Activated CD4-positive, alpha-beta T cell treated with anti-CD3 and anti-CD28 coated beads, Interleukin-2, Interleukin-4, amounts not matched to agents 100 ng/mL and 50 ng/mL, durations not matched to agents 16 hours and 8 hours (primary cell): ENCODE data around the gene MARCHF5.

Experiments
- DNase-seq: peaks from one replicate; pipeline ENCODE4 v3.0.0-alpha.2; 2020; ENCODE audit warnings: low spot score

The MARCHF5 gene, protein sequence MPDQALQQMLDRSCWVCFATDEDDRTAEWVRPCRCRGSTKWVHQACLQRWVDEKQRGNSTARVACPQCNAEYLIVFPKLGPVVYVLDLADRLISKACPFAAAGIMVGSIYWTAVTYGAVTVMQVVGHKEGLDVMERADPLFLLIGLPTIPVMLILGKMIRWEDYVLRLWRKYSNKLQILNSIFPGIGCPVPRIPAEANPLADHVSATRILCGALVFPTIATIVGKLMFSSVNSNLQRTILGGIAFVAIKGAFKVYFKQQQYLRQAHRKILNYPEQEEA

DNA sequence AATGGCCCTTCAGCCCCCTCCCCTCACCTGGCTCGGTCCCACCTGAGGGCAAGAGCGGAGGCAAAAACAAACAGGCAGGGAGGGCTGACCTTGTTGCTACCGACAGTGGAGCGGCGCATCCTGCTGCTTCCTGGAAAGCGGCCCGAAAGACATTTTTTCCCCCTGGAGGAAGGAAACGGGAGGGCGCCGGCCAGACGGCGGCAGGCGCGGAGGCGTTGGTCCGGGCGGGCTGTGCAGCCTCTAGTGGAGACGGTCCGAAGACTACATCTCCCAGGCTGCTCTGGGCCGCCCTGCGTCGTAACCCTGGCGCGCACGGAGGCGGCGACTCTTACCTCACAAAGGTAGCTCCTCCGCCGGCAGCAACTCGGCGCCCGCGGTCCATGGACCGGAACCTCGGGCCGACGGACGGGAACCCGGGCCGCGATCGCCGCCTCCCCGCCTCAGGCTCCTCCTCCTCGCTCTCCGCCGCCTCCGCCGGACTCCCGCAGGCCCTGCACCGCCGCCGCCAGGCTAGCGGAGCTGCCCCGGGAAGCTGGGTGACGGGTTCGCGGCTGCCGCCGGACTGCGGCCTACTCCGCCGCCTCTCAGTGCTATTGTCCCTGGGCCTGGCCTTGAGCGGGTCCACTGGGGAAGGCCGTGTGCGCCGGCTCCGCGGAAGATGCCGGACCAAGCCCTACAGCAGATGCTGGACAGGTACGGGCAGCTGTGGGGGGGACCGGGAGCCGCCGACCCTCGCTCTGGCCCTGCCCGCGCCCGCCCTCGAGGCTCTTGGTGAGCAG, at the start of gene MARCHF5, which contains the start of gene CPEB3:
MARCHF5 (plus strand) TSS at position 331 of the 779 bp plus-strand sequence; CDS start at position 659, 328 bp downstream.
CPEB3 (minus strand) TSS at position 242 of the 779 bp plus-strand sequence. CDS start 50,728 bp downstream, outside the sequence.
- peak; percentile 94 for DNase-seq

DNA sequence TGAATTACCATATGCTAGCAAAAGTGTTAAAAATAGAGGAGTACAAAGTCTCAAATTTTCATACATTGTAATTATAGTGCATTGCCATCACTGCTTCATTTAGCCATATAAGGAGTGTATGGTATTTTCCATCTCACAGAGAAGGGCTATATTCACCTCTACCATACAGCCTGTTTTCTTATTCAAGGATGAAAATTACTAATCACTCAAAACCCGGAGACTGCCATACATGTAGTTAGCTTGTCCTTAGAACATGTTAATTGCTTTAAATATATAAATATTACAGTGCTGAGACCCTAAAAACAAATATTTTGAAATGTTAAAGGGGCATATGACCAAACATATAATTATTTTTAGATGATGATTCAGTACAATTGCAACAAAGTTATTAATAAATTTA, 49.5 kb upstream of the MARCHF5 start:
- DNase-seq: no peak

DNA sequence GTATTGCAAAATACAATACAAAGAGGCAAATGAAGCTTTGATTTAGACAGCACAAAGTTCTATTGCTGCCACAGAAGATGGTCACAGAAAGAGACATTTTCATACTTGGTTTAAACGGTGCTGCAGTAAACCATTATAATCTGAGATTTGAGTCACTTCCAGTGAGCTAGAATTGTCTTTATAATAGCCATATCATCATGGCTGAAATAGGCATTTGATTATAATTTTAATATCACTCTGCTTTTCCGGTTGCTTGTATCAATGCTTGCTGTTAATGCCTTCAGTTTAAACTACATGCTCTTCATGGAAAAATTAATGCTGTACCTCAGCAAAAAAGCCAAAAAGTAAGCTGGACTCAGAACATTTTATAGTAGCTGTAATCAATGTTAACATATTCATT, 48.6 kb upstream of the MARCHF5 start:
- DNase-seq: no peak

DNA sequence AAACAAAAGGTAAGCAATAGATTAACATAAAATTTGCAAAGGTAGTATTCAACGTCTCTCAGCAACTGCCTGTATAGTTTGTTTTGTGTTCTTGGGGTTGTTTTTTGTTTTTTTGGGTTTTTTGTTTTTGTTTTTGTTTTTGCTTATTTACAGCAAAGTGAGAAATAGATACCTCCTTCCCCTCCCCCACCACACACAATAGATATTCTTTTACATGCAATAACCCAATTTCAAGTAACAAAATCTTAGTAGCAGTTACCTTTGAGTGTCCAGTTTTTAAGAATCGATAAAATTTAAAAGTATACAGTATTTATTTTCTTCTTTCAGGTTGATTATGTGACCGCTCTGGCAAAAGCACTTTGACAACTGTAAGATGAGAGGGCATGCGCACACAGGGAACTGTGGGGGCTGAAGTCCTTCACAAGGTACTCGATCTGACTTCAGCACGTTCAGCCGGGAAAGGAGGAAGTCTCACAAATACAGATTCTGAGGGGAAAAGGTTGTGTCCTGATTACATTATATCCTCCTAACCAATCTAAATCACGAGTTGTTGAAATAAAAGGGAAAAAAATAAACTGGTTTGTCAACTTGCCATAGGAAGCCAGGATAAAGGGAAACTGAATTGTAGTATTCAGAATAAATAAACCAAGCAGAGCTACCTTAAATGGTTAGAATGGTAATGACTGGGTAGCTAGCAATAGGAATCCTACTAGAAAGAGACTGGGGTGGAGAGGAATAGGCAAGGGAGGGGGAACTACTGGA, 47.9 kb upstream of the MARCHF5 start:
- DNase-seq: peak; percentile 11

DNA sequence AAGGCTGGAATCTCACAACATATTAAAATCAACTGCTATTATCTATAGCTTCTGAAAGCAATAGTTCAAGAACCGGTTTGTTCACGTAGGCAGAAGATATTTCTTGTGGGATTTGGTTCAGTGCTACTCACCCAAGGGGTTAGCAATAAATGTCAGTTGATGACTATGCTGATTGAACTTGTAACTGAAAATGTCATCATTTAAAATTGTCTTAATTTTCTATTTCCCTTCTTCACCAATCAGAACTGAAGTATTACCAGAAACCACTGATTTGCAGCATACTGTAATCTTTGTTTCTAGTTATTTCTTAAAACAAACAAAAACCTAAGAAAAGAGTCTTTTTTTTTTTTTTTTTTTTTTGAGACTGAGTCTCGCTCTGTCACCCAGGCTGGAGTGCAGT, 46.2 kb upstream of the MARCHF5 start:
- no peak for DNase-seq

DNA sequence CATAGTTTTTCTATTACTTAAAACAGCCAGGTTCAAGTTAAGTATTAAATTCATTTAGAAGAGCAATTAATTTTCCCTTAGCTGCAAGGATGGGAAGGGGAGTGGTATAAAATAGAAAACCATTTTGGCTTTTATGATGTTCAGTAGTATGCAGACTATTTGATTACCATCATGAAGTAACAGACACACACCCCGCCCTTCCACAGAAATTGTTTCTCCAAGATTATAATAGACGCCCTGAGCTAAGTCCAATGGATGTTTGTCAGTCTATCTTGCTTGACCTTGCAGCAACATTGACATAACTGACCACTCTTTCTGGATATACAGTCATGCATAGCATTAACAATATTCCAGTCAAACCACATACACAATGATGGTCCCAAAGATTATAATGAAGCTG, 42.4 kb upstream of the MARCHF5 start:
- no peak for DNase-seq

DNA sequence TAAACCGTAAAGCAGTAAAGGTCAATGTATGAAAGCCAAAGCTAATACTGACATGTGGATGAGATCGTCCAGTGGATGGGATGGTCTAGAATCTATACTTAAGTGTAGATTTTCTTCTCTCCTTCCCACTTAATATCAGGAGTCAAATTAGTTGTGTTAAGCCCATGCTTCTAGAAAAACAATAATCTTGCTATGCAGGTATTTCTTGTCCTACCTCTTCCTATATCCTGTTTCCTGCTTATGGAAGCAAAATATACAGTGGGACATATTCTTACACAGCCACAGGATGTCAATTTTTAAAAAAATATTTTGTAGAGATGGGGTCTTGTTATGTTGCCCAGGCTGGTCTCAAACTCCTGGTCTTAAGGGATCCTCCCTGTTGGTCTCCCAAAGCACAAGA, 27.6 kb upstream of the MARCHF5 start:
- DNase-seq: no peak

DNA sequence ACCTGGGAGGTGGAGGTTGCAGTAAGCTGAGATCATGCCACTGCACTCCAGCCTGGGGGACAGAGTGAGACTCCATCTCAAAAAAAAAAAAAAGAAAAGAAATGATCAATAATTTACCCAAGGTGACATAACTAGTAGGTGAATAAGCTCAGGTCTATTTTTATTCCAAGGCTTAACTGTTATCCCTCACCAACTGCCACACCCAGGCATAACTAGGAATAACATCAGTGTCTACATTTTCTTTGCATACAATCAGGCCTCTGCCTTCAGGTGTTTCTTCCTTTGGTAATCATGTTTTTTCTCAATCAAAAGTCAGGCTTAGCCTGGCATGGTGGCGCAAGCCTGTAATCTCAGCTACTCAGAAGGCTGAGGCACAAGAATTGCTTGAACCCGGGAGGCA, 26.7 kb upstream of the MARCHF5 start:
- DNase-seq: no peak

DNA sequence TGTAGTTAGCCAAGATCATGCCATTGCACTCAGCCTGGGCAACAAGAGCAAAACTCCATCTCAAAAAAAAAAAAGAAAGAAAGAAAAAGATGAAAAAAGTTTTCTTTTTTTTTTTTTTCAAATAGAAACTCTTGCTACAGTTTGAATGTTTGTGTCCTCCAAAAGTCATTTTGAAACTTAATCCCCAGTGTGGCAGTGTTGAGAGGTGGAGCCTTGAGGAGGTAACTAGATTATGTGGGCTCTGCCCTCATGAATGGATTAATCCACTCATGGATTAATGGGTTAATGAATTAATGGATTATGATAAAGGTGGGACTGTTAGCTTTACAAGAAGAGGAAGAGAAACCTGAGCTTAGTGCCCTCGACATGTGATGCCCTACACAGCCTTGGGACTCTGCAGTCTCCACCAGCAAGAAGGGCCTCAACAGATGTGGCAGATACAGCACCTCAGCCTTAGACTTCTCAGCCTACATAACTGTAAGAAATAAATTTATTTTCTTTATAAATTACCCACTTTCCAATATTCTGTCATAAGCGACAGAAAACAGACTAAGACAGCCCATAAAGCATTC, 25.2 kb upstream of the MARCHF5 start:
- DNase-seq: peak; percentile 13

DNA sequence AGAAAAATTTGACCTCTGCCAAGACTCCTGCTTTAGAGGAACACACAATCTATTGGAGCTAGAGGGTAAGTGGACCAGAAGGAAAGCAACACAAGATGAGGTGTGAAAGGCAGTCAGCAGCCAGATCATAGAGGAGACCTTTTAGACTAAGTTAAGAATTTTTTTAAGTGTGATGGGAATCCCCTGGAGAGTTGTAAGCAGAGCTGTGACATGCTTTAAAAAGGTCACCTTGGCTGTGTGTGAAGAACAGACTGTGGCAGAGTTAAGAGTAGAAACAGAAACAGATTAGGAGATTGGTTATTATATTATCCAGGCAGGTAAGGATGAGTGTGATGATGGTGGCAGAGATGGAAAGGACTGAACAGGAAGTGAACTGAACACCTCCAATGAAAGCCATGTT, 23.6 kb upstream of the MARCHF5 start:
- no peak for DNase-seq

DNA sequence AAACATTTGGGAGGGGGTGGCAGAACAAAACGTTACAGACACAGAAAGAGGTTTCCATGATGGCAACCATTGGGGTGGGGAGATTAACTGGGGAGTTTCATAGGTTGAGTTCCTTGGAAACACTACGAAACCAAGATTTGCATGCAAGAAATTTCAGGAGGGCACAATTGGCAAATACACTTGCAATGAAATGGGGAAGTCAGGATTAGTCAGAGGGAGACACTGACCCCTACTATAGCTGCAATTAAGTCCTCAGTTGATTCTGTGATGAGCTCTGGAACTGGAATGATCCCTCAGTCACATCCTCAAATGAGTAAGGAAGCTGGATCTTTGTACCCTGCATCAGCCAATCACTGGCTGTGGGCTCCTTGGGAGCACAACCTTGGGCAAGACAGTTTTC, 22.2 kb upstream of the MARCHF5 start:
- DNase-seq: no peak

DNA sequence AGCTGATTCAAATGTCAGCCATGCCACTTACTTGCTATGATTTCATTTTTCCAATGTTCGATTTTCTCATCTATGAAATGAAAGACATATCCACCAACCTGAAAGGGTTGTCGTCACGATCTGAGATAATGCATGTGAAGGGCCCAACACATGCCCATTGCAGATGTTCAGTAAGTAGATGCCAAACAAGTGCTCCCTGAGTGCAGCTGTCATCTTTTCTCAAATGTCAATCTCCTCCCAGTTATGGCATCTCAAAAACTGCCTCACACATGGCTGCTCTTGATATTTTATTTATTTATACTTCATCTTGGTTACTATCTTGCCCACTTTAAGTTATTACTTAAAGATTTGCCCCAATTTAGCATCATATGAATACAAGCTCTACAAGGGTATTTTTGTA, 16.9 kb upstream of the MARCHF5 start:
- DNase-seq: no peak

DNA sequence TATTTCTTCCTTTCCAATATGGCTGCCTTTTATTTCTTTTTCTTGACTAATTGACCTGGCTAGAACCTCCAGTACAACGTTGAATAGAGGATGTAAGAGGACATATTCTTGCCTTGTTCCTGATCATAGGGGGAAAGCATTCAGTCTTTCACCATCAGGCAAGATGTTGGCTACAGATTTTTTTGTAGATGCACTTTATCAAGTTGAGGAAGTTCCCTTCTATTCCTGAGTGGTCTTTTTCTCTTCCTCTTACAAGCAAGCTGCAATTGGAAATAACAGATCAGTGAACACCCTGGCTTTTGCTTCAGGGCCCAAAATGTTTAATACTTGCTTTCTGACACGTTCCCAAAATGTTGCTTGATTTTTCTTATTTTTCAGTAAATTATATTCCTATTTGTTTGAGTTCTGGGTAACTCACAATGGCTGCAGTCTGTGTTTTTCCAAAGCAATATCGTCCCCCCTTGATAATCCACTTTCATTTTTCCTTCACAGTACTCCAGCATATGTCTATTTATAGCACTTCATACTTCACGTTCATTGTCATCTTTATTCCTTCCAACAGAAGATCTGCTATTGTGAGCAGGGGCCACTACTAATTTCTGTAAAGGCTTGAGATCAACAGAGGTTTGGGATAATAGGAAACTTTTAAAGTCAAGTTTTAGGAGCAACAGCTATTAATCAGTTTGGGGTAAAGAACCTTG, 11.8 kb upstream of the MARCHF5 start:
- no peak for DNase-seq

DNA sequence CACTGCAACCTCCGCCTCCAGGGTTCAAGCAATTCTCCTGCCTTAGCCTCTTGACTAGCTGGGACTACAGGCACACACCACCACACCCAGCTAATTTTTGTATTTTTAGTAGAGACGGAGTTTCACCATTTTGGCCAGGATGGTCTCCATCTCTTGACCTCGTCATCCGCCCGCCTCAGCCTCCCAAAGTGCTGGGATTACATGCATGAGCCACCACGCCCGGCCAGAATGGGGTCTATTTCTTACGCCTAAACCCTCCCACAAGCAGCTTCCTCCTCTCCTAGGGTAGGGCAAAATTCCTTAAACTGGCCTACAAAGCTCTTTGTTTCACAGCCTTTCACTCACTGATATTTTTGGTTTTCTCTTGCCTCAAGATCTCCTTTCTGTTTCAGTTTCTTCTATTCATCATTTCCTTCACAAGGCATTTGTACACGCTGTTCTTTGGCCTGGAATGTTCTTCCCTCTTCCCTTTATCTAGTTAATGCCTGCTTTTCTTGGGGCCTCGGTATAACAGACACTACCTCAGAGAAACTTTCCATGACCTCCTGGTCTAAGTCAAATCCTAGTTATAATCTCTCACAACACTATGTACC, 6.8 kb upstream of the MARCHF5 start:
- DNase-seq: no peak

DNA sequence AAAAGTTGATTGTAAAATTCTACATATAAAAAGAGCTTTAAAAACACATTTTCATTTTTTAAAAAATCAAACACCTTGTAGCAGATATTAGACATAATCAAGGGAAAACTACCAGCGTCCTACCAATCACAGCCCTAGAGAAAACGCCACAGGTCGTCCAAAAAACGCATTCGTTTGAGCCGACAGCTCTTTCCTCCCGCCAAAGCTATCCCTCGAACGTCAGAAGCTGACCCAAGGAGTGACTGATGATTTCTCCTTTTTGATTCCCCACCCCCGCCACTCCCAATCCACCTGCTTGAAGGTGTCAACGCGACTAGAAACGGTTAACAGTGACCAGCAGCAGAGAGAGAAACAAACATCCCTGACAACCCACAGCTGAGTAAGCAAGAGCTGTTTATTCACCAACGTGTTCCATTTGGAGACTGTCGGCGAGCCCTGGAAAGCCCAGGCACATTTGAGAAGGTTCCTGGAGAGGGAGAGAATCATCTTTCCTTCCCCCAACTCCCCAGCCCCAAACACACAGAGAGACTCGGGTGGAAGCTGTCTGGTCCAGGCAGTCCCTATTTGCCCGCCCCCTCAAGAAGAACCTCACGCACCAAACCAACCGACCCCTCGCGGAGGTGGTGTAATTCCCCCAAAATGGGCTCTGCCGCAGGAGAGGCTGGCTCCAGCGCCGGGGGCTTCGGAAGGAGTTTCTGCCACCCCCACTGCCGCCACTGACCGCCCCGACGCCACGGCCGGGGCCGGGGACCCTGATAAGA, 711 bp upstream of the MARCHF5 start:
- peak; percentile 7 for DNase-seq

DNA sequence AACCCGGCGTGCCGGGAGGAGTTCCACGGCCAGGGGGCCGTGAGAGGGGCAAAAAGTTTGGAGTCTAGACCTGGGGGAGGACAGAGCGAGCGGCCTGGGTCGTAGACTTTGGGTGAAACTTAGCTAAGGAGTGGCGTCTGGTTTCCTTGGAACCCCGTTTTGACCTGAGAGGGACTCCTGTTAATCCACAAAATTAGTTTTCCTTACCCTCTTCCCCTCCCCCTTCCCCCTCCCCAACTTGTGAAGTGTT, 574 bp downstream of the MARCHF5 start:
- DNase-seq: peak; percentile 1

DNA sequence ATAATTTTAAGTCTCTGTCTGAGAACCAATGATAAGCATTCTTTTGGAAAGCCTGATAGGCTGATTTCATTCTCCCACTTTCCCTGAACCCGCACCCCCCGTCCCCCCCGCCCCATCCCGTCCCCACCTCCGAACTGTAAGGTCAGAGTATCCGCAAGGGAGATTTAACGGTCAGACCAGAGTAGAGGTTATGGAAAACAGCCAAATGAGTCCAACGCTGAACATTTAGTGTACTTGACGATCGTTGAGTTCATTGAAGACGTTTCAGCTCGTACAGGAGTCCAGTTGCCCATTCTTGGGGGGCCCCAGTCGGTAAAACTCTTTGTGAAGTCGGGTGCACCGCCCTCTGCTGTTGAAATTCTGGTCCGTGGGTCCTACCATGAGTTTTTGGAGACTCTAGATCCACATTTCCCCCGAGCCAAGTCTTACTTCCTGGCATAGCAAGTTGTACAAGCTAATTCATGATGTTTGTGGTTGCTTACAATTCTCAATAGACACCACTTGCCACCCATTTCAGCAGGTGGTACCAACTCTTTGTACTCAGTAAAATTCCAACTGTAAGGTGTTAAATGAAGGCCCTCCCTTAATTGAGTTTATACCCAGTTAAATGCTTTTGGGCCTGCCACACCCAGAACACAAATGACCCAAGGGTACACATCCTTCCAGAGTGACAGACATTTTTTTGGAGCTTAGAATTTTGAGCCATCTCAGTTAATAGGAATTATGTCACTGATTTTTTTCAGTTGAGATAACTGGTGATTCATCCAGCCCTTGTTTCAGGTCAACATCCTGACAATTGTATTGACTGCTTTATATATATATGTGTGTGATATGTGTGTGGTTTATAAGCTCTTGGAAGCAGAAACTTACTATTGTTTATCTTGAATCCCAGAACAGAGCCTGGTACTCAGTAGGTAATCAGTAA, 1.2 kb downstream of the MARCHF5 start:
- DNase-seq: peak; percentile 56

DNA sequence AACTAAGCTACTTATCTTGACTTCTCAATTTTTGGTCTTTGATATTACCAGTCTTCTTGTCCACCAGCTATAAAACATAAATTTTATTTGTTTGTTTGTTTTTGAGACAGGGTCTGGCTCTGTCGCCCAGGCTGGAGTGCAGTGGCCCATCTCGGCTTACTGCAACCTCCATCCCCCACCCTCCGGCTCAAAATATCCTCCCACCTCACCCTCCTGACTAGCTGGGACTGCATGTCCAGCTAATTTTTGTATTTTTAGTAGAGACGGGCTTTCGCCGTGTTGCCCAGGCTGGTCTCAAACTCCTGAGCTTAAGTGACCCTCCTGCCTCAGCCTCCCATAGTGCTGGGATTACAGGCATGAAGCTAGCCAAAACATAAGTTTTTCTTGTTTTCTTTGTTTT, 7.5 kb downstream of the MARCHF5 start:
- DNase-seq: no peak

DNA sequence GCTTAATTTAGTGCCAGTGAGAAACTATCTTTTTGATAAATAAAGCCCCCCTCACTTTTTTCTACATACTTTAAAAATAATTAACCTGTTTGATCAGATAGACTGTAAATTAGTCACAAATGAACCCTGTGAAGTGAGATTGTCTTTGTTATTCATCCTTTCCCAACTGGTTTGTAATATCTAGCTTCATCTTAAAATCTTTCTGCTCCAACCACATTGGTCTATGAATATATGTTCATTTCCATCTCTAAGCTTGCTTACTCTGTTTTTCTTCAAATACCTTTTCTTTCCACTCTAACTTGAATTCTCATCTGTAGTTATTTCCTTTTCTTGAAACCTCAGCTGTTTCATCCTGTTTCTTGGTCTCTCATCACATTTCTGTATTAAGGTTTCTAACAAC, 12.1 kb downstream of the MARCHF5 start:
- no peak for DNase-seq

DNA sequence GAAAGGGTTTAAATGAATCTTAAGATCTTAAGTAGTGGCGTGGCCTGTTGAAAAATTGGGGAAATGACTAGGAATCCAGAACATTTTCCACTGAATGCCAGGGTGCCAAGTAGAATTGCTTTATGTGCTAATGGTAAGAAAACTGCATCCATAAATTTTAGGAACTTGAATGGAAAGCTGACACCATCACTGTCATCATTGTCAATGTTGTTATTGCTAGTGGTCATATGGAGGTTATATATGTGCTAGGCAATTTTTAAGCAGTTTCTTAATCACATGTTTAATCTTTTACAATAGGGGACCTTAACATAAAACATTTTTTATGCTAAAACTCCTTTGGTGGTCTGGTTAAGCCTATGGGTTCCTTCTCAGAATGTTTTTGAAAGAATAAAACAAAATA, 13.1 kb downstream of the MARCHF5 start:
- DNase-seq: no peak
